ENCODE data around the gene AKT1.
"Not testable (repeated sequence)": the region's sequence is repeated elsewhere in the genome, so short reads cannot be mapped to it uniquely, and the experiment has no call there.

The AKT1 gene

DNA sequence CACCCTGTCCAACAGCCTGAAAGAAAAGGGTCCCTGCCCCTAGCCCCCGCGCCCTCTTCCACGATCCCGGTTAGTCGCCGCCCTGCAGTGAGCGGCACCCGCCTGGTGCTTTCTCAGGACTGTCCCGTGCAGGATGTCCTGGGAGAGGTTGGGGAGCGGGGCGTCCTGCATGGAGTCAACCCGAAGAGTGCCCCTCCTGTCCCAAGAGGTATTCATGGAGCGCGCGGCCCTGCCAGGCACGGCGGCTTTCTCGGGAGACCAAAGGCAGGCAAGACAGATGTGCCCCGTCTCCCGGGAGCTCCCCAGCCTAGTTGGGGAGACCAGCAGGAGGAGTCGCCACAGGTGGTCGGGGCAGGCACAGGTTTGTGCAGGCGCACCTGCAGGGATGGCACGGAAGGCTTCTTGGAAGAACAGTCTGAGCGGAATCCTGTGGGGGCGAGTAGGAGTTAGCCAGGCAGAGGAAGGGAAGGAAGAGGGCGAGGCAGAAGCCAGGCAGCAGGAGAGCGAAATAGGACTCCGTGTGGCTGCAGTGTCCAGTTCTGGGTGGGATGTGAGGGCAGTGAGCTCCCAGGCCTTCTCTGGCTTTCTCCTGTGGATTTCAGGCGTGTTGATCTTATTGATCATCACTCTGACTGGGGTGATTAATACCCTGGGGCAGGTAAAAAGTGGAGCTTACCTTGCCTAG is 41.9 kb downstream of the AKT1 start:
- no peak for DNase-seq (ENCODE audit: low read depth in 2 of 2)

DNA sequence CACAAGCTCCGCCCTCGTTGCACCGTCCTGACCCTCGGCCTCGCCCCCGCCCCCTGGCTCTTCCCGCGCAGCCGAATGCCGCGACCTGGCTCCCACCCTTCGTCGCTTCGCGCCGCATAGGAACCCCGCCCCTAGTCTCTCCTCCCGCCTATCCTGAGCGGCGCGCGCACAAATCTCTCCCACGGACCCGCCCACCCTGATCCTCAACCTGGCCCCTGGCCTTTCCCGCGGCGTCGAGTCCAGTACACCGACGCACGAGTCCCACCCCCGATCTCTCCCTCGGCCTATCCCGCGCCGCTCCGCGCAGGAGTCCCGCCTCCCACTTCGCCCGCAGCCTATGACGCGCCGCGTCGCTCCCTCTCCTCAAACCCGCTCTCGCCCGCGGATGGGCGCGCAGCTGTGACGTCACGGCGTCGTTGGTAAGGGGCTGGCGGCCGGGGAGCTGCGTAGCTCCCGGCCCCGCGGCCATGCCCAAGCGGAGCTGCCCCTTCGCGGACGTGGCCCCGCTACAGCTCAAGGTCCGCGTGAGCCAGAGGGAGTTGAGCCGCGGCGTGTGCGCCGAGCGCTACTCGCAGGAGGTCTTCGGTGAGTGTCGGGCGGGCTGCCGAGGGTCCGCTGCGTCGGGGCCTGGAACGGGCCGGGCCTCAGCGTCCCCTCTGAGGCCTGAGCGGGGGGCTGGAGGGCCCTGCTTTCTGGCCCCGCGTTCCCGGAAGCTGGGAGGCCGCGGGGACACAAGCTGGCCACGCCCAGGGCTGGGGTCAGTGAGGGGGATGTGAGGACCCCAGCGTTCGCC is 42.6 kb downstream of the AKT1 start, which contains the start of gene SIVA1:
SIVA1 (plus strand) TSS at position 413 of the 793 bp plus-strand sequence; CDS start at position 468, 55 bp downstream.
- peak; percentile 98 to 99 for DNase-seq (ENCODE audit: low read depth in 2 of 2)

DNA sequence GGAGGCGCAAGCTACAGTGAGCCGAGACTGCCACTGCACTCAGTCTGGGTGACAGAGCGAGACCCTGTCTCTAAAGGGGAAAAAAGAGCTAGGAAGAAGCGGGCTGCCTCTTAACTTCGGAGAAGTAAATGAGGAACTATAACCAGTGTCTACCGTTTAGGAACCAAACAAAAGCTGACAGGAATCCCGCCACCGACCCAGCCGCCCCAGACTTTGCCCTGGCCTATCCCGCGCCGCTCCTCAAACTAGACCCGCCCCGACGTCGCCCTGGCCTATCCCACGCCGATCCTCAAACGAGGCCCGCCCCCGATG is 43.2 kb downstream of the AKT1 start:
- DNase-seq (ENCODE audit: low read depth in 2 of 2): no peak

DNA sequence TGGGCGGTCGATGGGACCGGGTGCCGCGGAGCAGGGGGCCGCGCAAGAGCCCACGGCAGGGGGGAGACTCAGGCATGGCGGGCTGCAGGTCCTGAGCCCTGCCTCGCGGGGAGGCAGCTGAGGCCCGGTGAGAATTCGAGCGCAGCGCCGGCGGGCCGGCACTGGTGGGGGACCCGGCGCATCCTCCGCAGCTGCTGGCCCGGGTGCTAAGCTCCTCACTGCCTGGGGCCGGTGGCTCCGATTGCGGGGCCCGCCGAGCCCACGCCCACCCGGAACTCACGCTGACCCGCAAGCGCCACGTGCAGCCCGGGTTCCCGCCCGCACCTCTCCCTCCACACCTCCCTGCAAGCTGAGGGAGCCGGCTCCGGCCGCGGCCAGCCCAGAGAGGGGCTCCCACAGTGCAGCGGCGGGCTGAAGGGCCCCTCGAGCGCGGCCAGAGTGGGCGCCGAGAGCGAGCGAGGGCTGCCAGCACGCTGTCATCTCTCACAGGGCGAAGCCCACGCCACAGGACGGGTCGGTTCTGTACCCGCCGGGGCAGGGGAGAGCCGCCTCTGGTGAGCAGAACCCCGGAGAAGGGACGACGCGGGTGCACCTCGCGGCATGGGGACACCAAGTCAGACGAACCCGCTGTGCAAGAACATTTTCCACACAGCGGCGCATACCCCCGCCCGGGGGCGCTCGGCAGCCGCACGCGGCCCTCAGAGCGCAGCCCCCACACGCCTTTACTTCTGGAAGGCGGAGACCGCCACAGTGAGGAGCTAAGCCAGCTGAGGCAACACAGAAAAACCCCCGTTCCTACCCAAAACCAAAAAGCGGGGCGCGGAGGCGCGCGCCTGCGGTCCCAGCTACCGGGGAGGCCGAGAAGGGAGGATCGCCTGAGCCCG is 43.8 kb downstream of the AKT1 start:
- no peak for DNase-seq (ENCODE audit: low read depth in 2 of 2)

DNA sequence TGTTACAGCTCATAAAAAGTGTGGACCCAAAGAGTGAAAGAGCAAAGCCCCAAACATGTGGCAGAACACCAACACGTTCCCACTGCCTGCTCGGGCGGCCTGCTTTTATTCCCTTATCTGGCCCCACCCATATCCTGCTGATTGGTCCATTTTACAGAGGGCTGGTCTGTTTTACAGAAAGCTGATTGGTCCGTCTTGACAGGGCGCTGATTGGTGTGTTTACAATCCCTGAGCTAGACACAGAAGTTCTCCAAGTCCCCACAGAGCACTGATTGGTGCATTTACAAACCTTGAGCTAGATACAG is 44.8 kb downstream of the AKT1 start:
- DNase-seq (ENCODE audit: low read depth in 2 of 2): not testable (repeated sequence)

DNA sequence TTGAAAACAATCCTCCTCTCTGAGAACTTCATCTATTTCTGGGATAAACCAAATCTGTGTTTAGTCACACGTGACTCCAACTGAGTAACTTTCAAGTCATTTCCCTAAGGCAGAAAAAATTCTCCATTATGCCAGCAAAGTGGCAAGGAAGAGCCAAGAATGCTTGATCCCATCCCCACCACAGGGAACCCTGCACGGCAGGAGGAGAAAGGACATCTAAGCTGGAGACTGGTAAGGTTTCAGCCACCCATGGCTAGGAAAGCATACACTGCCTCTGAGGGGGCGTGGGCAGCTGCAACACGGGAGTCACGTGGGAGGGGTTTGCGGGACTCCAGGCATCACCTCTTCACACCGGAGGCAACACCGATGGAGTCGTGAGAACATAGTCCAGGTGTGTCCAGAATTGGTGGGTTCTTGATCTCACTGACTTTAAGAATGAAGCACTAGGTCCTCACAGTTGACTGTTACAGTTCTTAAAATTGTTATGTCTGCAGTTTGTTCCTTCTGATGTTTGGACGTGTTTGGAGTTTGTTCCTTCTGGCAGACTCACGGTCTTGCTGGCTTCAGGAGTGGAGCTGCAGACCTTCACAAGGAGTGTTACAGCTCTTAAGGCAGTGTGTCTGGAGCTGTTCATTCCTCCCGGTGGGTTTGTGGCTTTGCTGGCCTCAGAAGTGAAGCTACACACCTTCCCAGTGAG is 45.3 kb downstream of the AKT1 start:
- no peak for DNase-seq (ENCODE audit: low read depth in 2 of 2)

DNA sequence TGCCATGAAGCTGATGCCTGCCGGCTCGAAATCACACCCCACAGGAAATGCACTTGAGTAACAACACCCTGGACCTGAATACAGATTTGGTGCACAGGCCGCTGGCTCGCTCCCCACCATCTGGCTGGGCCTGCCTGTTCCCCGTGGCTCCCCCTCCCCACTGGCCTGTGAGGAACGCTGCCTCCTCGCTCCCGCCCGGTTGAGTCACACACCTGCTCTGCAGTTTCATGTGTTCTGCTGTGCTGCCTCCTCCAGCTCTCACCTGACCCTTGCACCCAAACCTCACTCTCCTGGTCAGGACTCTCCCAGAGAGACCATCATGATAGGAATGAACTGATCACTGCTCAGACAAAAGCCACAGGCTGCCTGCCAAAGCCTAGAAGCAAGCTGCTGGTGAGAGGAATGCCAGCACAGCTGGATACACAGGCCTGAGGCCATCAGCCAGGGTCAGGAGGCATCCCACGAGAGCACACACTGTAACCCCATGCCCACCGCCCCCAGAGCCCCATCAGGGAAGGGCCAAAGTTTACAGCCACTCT is 46.4 kb downstream of the AKT1 start:
- no peak for DNase-seq (ENCODE audit: low read depth in 2 of 2)

DNA sequence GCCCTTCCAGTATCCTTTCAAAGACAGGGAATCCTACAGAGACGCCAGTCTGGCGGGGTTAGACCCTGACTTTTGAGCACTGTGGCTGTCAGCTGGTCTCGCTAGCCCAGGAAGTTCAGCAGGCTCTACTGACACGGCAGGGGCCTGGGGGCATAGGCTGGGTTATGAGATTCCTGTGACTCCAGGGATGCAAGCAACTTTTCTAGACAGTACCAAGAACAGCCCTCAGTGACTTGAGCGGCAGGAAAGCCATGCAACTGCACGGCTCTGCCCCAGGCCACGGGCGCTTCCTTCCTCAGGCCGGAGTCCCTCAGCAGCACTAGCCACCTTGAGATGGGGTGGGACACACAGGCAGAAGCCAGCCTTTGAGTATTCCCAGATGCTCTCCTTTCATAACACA is 47.7 kb downstream of the AKT1 start:
- DNase-seq (ENCODE audit: low read depth in 2 of 2): no peak

DNA sequence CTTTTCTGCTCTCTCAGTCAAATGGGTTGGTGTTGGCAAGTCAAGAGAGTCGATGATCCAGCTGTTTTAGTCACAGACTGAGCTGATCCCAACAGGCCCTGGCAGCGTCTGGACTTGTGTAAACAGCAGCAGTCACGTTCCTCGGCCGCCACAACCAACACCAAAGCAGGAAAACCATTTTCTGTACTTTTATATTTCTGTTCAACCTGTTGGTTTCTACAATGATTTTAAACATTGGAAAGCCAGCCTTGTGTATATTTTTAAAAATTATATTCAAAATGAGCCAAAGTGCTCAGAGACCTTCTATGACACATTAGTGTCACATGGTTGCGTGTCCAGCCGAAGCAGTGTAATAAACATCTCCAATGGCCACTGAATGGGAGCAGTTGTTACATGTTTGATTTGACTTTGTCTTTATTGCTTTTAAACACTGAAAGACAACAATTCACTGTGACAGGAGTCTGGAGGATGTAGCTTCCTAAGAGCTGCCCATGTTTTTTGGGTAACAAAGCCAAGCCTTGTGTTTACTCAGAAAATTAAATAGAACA is 48.5 kb downstream of the AKT1 start:
- DNase-seq (ENCODE audit: low read depth in 2 of 2): no peak

DNA sequence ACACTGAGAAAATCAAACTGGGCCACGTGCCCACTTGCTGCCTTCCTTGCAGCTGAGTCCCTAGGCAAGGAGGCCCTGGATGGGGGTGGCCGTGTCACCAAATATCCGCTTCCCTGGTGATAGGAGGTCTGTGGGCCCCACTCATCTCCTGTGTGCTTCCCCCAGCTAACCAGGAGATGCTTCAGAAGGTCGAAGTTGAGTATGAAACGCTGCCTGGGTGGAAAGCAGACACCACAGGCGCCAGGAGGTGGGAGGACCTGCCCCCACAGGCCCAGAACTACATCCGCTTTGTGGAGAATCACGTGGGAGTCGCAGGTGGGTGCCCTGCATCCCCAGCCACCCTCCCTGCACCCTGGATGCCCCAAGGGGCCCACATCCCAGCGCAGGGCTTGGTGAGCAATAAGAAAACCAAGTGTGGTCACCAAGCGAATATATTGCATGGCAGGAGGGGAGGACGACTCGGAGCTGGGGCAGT is 49.4 kb downstream of the AKT1 start:
- no peak for DNase-seq (ENCODE audit: low read depth in 2 of 2)

DNA sequence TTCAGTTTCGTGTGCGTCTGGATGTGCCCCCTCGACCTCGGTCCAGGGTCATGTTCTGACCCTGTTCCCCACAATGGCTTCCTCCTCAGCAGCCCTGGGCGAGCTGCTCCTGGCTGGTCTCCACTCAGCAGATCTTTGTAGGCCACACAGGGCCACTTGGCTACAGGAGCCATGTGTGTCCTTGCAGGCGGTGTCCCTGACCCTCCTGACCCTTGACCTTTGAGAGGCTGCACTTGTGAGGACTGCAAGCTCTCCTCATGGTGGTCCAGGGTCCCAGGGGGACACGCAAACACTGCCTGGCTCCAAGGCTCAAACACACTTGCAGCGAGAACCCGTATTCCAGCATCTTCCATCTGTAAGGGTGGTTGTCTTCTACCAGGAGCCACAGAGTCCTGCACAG is 50.1 kb downstream of the AKT1 start:
- no peak for DNase-seq (ENCODE audit: low read depth in 2 of 2)

DNA sequence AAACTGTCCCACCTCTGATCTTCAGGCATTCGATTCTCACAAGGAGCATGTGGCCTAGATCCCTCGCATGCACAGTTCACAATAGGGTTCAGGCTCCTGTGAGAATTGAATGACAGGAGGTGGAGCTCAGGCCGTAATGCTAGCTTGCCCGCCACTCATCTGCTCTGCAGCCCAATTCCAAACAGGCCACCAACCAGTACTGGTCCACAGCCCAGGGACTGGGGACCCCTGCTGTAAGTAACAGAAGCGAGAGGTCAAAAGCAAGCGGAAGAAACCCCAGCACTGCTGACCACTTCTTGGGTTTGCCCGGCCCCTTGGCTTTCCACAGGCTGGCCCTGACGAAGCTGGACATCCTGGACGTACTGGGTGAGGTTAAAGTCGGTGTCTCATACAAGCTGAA is 51.1 kb downstream of the AKT1 start:
- no peak for DNase-seq (ENCODE audit: low read depth in 2 of 2)

DNA sequence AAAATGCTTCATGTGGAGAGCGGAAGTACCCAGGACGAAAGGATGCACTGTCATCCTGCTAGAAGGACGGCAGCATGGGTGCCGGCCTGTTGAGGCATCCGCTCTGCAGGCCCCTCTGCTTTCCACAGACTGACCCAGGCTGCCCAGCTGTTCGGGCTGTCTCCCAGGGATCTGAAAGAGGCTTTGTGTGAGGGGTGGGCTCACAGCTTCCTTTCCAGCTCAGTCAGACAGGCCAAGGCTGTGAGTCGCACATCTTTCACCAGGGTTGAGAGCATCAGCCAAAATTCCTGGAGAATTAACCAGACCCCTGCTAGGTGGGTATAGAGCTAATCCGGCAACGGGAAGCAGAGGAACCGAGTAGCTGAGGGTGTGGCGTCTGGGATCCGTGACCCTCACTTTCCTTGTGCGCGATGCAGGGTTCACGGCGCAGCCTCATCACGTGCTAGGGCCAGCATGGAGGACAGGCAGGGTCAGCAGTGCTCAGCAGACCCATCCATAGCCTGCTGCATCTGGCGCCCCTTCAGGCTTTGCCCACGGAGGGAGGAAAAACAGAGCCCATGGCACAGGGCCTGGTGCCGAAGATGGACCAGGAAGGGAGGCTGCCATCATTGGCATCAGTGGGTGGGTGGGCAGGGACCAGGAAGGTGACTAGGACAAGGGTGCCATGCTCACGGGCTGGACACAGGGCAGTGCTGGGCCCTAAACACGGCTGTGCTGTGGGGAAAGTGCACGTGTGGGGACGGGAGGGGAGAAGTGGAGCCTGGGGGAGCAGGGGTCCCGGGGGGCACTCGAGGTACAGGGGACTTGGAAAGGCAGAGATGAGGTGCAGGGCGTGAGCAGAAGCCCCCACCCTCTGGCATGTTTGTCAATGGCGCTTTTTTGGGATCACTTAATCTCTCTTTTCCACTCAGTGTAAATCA is 51.8 kb downstream of the AKT1 start:
- DNase-seq (ENCODE audit: low read depth in 2 of 2): no peak

DNA sequence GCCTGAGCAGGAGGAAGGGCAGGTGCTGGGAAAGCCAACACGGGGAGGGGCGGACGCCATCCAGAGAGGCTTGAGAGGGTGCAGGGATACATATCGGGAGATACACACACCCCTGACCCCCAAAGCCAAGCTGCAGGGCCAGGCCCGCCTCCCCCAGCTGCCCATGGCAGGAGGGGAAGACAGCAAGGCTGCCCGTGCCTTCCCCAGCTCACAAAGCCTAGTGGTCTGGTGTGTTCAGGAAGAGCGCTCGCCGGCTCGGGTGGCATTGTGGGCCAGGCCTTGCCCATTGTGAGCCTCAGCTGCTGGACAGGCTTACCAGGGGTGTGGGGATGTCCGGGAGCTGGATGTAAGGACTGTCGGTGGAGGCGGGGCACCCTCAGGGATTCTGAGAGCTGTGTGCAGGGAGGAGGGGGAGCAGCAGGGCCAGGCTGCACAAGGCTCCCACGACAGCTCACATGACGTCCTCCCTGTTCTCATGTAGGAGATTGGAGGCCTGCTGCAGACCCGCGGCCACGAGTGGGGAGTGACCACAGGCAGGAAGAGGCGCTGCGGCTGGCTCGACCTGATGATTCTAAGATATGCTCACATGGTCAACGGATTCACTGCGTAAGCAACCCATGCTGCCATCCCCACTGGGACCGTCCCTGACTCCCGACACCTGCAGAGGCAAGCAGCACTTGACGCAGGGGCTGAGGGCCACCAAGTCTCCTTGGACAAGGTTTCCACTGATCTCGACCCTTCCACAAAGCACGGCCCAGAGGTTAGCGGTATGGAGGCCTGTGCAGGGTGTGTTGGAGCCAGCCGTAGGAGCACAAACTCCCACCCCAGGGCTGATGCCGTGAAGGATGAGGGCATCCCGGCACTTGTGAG is 52.7 kb downstream of the AKT1 start:
- no peak for DNase-seq (ENCODE audit: low read depth in 2 of 2)

DNA sequence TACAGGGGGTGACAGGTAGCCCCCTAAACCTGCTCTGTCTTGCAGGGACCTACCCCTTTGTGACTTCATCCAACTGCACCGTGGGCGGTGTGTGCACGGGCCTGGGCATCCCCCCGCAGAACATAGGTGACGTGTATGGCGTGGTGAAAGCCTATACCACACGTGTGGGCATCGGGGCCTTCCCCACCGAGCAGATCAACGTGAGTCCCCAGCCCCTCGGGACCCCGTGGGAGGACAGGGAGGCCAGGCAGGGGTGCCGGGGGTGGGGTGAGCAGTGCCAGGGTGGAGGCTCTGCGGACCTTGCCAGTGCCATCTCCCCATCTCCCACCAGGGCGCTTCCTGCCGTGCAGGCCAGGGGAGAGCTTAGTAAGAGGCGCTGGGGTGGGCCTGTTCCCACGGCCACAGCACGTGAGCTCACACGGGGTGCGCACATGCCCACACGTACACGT is 53.7 kb downstream of the AKT1 start:
- no peak for DNase-seq (ENCODE audit: low read depth in 2 of 2)

DNA sequence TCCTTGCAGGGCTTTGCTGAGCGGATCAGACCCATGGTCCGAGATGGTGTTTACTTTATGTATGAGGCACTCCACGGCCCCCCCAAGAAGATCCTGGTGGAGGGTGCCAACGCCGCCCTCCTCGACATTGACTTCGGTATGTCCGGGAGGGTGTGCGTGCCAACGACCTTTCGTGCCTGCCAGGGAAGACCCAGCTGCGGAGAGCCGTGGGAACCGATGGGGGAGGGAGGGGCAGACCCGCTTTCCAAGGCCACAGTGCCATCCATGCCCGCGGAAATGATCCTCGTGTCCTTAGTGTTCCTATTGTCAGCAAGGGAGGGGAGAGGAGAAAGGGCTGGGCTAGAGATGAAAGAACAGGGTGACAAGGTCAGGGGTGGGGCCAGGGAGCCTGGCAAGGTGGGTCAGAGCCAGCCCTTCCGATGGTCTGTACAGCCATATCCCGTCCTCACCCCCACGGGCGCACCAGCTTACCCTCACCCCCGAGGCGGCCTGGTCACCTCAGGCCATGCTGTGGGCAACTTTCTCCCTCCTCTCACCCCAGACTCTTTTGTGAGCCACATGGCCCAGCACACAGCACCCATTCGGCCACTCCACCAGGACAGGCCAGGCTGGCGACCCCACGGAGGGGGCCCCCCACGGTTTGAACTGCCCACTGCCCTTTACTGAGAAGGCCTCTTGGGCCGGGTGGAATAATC is 54.3 kb downstream of the AKT1 start:
- DNase-seq (ENCODE audit: low read depth in 2 of 2): no peak

DNA sequence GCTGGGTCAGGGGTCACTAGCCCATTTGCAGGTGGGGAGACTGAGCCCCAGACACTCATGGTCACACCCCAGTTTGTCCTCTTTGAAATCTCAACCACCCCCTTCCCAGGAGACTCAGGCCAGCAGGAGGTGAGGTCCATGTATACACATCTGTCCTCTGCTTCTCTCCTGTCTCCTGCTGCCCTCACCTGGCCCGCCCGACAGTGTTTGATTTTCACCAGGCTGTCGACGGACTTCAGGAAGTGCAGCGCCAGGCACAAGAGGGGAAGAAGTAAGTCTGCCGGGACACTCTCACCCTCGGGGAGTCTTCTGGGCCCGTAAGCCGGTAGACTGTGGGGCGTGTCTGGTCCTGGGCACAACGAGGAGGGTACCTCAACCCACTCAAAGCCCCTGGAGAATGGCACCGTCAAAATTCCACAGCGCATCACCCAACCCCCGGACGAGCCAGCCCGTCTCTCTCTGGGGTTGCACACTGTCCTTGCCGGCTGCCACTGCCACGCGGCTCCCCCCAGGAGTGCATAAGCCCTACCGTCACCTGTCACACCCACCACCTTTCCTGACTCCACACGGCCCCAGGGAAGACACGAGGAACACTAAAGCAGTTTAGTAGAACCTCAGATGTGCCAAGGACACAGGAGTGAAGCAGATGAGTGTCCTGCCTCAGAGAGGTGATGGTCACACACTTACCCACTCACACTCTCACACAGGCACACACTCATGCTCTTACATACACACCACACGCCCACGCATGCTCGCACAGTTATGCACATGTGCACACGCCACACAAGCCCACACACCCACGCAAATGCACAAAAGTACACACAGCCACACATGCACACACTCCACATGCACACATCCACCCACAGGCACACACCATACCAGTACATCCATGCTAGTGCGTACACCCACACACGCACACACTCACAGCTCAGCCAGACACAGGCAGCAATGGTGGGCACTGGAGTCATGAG is 55.7 kb downstream of the AKT1 start:
- DNase-seq (ENCODE audit: low read depth in 2 of 2): no peak

All from stimulated activated CD4-positive, alpha-beta T cell treated with anti-CD3 and anti-CD28 coated beads, Interleukin-1b, Interleukin-23, amount 100 ng/mL, for 1 hour (primary cell).